GM12874 (cell line): ENCODE measurements around the gene IFI27.

Experiments
- CTCF ChIP-seq: IDR thresholded peaks from 2 replicates; pipeline ENCODE4 v1.5.1; 2011; ENCODE audit warnings: low read depth, mild to moderate bottlenecking, control low read depth, low read length, moderate library complexity; ENCODE audit not compliant: insufficient read depth

The IFI27 gene

GRCh38 chr14:94114589-94115057 is 4.1 kb downstream of the IFI27 start:
- no peak for TF ChIP-seq CTCF

GRCh38 chr14:94115058-94115591 is 4.6 kb downstream of the IFI27 start:
- TF ChIP-seq CTCF = no peak

GRCh38 chr14:94115631-94116030 is 5.1 kb downstream of the IFI27 start:
- no peak for TF ChIP-seq CTCF

GRCh38 chr14:94116701-94117100 is 6.2 kb downstream of the IFI27 start:
- no peak for TF ChIP-seq CTCF

- no peak for TF ChIP-seq CTCF
Measured at GRCh38 chr14:94117856-94118255, 7.3 kb downstream of the IFI27 start.

GRCh38 chr14:94119071-94119470 is 8.5 kb downstream of the IFI27 start:
- TF ChIP-seq CTCF = no peak

GRCh38 chr14:94120667-94121340 is 10.3 kb downstream of the IFI27 start:
- TF ChIP-seq CTCF = no peak
